ENCODE data around the gene RPGR. TPM values are rescaled to one million over a fixed set of nuclear protein-coding genes. Genes with fewer than 3 reads are reported as not detected.

RPGR gene
- total RNA-seq, 1 donor from 2014 or later: 9.2 TPM

- Mint-ChIP-seq H3K27ac (ENCODE audit: unreplicated experiment) (peak overlapping the region; percentile 1), H3K36me3 (ENCODE audit: unreplicated experiment) (no peaks in the 10 kb centered on the region), H3K9me3 (ENCODE audit: unreplicated experiment) (no peaks in the 10 kb centered on the region), H3K27me3 (ENCODE audit: unreplicated experiment) (no peaks in the 10 kb centered on the region), H3K4me3 (ENCODE audit: unreplicated experiment) (no peak overlapping the region), H3K4me1 (ENCODE audit: unreplicated experiment) (peaks cover 38% of the 10 kb centered on the region)
- no peak for TF ChIP-seq CTCF (IDR thresholded peaks at IDR 0.05)
- no peak for DNase-seq (ENCODE audit: extremely low spot score, unreplicated experiment)
These were observed 51.7 kb downstream of the RPGR start for GRCh38 chrX:38275615-38276014.

DNA sequence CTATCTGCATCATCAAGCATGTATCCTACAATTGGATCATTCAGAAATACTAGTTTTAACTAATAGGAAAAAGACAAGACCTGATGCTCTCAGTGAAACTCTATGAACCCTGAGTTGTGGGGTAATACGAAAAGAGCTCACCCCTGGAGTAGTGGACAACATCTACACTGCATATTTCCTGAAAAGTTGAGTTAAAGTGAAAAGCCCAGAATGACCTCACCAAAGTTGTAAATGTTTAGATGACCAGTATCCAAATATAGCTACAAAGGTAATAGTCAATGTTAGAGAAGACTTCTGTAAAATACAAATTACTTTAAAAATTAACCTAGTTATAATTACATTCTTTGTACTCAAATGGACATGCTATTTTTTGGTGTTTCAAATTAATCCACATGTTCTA, 53.9 kb downstream of the RPGR start:
- Mint-ChIP-seq H3K9me3 (ENCODE audit: unreplicated experiment) (no peaks in the 10 kb centered on the region), H3K4me1 (ENCODE audit: unreplicated experiment) (peaks cover 30% of the 10 kb centered on the region), H3K4me3 (ENCODE audit: unreplicated experiment) (no peak overlapping the region), H3K36me3 (ENCODE audit: unreplicated experiment) (no peaks in the 10 kb centered on the region), H3K27ac (ENCODE audit: unreplicated experiment) (no peak overlapping the region), H3K27me3 (ENCODE audit: unreplicated experiment) (no peaks in the 10 kb centered on the region)
- DNase-seq (ENCODE audit: extremely low spot score, unreplicated experiment): no peak
- TF ChIP-seq CTCF (IDR thresholded peaks at IDR 0.05): no peak

GRCh38 chrX:38271154-38271716, 56.1 kb downstream of the RPGR start:
- H3K36me3 Mint-ChIP-seq (ENCODE audit: unreplicated experiment): no peaks in the 10 kb centered on the region
- no peak overlapping the region for H3K4me3 Mint-ChIP-seq (ENCODE audit: unreplicated experiment)
- H3K27ac Mint-ChIP-seq (ENCODE audit: unreplicated experiment): no peak overlapping the region
- no peak for TF ChIP-seq CTCF (IDR thresholded peaks at IDR 0.05)
- peaks cover 24% of the 10 kb centered on the region for H3K4me1 Mint-ChIP-seq (ENCODE audit: unreplicated experiment)
- no peaks in the 10 kb centered on the region for H3K27me3 Mint-ChIP-seq (ENCODE audit: unreplicated experiment)
- no peaks in the 10 kb centered on the region for H3K9me3 Mint-ChIP-seq (ENCODE audit: unreplicated experiment)
- no peak for DNase-seq (ENCODE audit: extremely low spot score, unreplicated experiment)

DNA sequence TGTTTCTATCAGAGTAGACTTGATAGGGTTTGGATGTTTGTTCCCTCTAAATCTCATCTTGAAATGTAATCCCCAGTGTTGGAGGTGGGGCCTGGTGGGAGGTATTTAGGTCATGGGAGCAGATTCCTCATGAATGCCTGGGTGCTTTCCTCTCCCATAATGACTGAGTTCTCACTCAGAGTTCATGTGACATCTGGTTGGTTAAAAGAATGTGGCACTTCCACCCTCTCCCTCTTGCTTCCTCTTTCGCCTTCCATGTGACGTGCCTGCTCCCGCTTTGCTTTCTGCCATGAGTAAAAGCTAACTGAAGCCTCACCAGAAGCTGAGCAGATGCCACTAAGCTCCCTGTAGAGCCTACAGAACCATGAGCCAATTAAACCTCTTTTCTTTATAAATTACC, 59.3 kb downstream of the RPGR start:
- Mint-ChIP-seq H3K4me1 (ENCODE audit: unreplicated experiment) (peaks cover 28% of the 10 kb centered on the region), H3K27ac (ENCODE audit: unreplicated experiment) (no peak overlapping the region), H3K9me3 (ENCODE audit: unreplicated experiment) (no peaks in the 10 kb centered on the region), H3K36me3 (ENCODE audit: unreplicated experiment) (no peaks in the 10 kb centered on the region), H3K27me3 (ENCODE audit: unreplicated experiment) (no peaks in the 10 kb centered on the region), H3K4me3 (ENCODE audit: unreplicated experiment) (no peak overlapping the region)
- TF ChIP-seq CTCF (IDR thresholded peaks at IDR 0.05): no peak
- no peak for DNase-seq (ENCODE audit: extremely low spot score, unreplicated experiment)

GRCh38 chrX:38262715-38263620, 64.3 kb downstream of the RPGR start:
- peak overlapping the region; percentile 79 for H3K27ac Mint-ChIP-seq (ENCODE audit: unreplicated experiment)

More at GRCh38 chrX:38262715-38263620, 64.3 kb downstream of the RPGR start:
- no peaks in the 10 kb centered on the region for H3K36me3 Mint-ChIP-seq (ENCODE audit: unreplicated experiment)
- peaks cover 26% of the 10 kb centered on the region for H3K4me1 Mint-ChIP-seq (ENCODE audit: unreplicated experiment)
- H3K9me3 Mint-ChIP-seq (ENCODE audit: unreplicated experiment): no peaks in the 10 kb centered on the region
- no peak for DNase-seq (ENCODE audit: extremely low spot score, unreplicated experiment)
- TF ChIP-seq CTCF (IDR thresholded peaks at IDR 0.05): no peak
- no peak overlapping the region for H3K4me3 Mint-ChIP-seq (ENCODE audit: unreplicated experiment)
- no peaks in the 10 kb centered on the region for H3K27me3 Mint-ChIP-seq (ENCODE audit: unreplicated experiment)

Measured in osteocyte (in vitro differentiated cells).